ENCODE measurements around the gene VSTM2L. TPM values are rescaled to one million over a fixed set of nuclear protein-coding genes. Genes with fewer than 3 reads are reported as not detected.

The VSTM2L gene
- total and polyA plus RNA-seq, 2 of the 13 experiments (the other 11 are each of a cell fraction or from before 2014, with no cell fraction given), result not detected

GRCh38 chr20:37901654-37902503 is 1.0 kb upstream of the VSTM2L start (continued):
- TF ChIP-seq CREM (IDR thresholded peaks at IDR 0.05) (no peak), CREM (CRISPR knock-in tag; IDR thresholded peaks at IDR 0.05) (no peak), GATAD1 (CRISPR knock-in tag; IDR thresholded peaks at IDR 0.05) (no peak), FOXP1 (IDR thresholded peaks at IDR 0.05) (no peak), FOXP1 (CRISPR knock-in tag; IDR thresholded peaks at IDR 0.05) (no peak), MLXIP (CRISPR knock-in tag; IDR thresholded peaks at IDR 0.05; ENCODE audit: borderline replicate concordance) (no peak), POLR2A (IDR thresholded peaks at IDR 0.05; ENCODE audit: insufficient read depth in 1 of 2, low read depth in 2 of 2, low read length in 2 of 2) (no peak), XRCC5 (optimal IDR thresholded peaks at IDR 0.05; ENCODE audit: low read length) (peak; percentile 48), NFKB2 (CRISPR knock-in tag; IDR thresholded peaks at IDR 0.05; ENCODE audit: borderline replicate concordance) (peak; percentile 60; the same call in 1 of the 2 replicates), ZNF780A (CRISPR knock-in tag; IDR thresholded peaks at IDR 0.05) (no peak), MIER3 (CRISPR knock-in tag; IDR thresholded peaks at IDR 0.05; ENCODE audit: borderline replicate concordance) (no peak), STAG1 (CRISPR knock-in tag; IDR thresholded peaks at IDR 0.05) (peak; percentile 76), NFE2L1 (CRISPR knock-in tag; IDR thresholded peaks at IDR 0.05; ENCODE audit: borderline replicate concordance) (no peak), THAP8 (CRISPR knock-in tag; IDR thresholded peaks at IDR 0.05; ENCODE audit: borderline replicate concordance) (no peak), TFAP4 (IDR thresholded peaks at IDR 0.05; ENCODE audit: borderline replicate concordance, low read depth) (no peak), ZMYM2 (CRISPR knock-in tag; IDR thresholded peaks at IDR 0.05) (no peak), ZNF446 (CRISPR knock-in tag; IDR thresholded peaks at IDR 0.05) (no peak), JDP2 (CRISPR knock-in tag; IDR thresholded peaks at IDR 0.05; ENCODE audit: borderline replicate concordance) (no peak), ZNF558 (CRISPR knock-in tag; IDR thresholded peaks at IDR 0.05; ENCODE audit: borderline replicate concordance) (no peak), TAF1 (CRISPR knock-in tag; IDR thresholded peaks at IDR 0.05) (no peak), RFX1 (IDR thresholded peaks at IDR 0.05) (no peak), RNF219 (CRISPR knock-in tag; IDR thresholded peaks at IDR 0.05) (no peak), CENPX (CRISPR knock-in tag; IDR thresholded peaks at IDR 0.05) (no peak), HOXA5 (CRISPR knock-in tag; IDR thresholded peaks at IDR 0.05) (no peak), ZNF543 (CRISPR knock-in tag; IDR thresholded peaks at IDR 0.05) (no peak), KAT7 (CRISPR knock-in tag; IDR thresholded peaks at IDR 0.05; ENCODE audit: borderline replicate concordance) (no peak), NFIC (IDR thresholded peaks at IDR 0.05; ENCODE audit: low read length) (no peak)

Measured in HepG2 (cell line).